Uterus (tissue), 4 donors: ENCODE data around the gene STX18. TPM values are rescaled to one million over a fixed set of nuclear protein-coding genes. Genes with fewer than 3 reads are reported as not detected.

ENCODE experiments used
- DNase-seq, 2 donors: peaks; one replicate each; pipeline ENCODE4 v3.0.0-alpha.2; 2019 to 2020
- H3K27ac ChIP-seq, 2 donors: fragments of 200-600 bp; sonication (generic); 1 replicate in 1 of 2; 2 replicates in 1 of 2; pipeline ENCODE4 v1.5.1; 2016 to 2018
- H3K27me3 ChIP-seq, 2 donors: fragments of 200-600 bp; sonication (generic); one replicate each; pipeline ENCODE4 v1.5.1; 2018 to 2019; ENCODE audit warnings: control low read depth in 1 of 2
- H3K36me3 ChIP-seq, 2 donors: fragments of 200-600 bp; sonication (generic); one replicate each; pipeline ENCODE4 v1.5.1; 2019; ENCODE audit warnings: control low read depth in 1 of 2
- H3K4me1 ChIP-seq, 2 donors: fragments of 200-600 bp; sonication (generic); one replicate each; pipeline ENCODE4 v1.5.1; 2018 to 2019; ENCODE audit warnings: control low read depth in 1 of 2
- H3K4me3 ChIP-seq, 2 donors: fragments of 200-600 bp; sonication (generic); 1 replicate in 1 of 2; 2 replicates in 1 of 2; pipeline ENCODE4 v1.5.1; 2018 to 2019; ENCODE audit warnings: mild to moderate bottlenecking in 1 of 2
- H3K9me3 ChIP-seq, 2 donors: fragments of 200-600 bp; sonication (generic); one replicate each; pipeline ENCODE4 v1.5.1; 2019; ENCODE audit warnings: control low read depth in 1 of 2
- CTCF ChIP-seq, 4 experiments: fragments of 200-600 bp in 2 of 4; fragments of 450-650 bp in 2 of 4; sonication (generic) in 2 of 4; IDR thresholded peaks; one replicate each; pipeline ENCODE4 v1.5.1; 2016 to 2019; ENCODE audit warnings: antibody characterized with exemption in 4 of 4, mild to moderate bottlenecking in 2 of 4, moderate library complexity in 1 of 4
- POLR2A ChIP-seq, 2 donors: fragments of 450-650 bp; IDR thresholded peaks; one replicate each; pipeline ENCODE4 v1.6.1; 2016; ENCODE audit warnings: antibody characterized with exemption in 2 of 2, mild to moderate bottlenecking in 1 of 2, moderate library complexity in 1 of 2
- intact Hi-C: fragments of 100-400 bp; cut with DNase I; formaldehyde crosslinking; loops from one replicate; pipeline ENCODE4 v1.15.1; 2023; ENCODE audit warnings: low total_unique reads
- total RNA-seq, 4 donors: library from RNA; depleted of rRNA in 3 of 4; stranded (reverse); fragments of >200 nt in 3 of 4; gene quantifications; one replicate each; pipeline versions ENCODE4 v1.1.0 to v1.2.4, GENCODE V29; 2014 to 2023
- donor health status: DM: yes; HTN: yes; CAD: no.

Gene STX18
- total RNA-seq, 4 donors from 2014 or later, result 6.4 to 62.5 (median 28.9) TPM

- Histone ChIP-seq H3K27me3 (no peaks in the 10 kb centered on the region), H3K27ac (no peak overlapping the region), H3K4me1 (no peaks in the 10 kb centered on the region), H3K4me3 (no peak overlapping the region), H3K36me3 (no peaks in the 10 kb centered on the region), H3K9me3 (no peaks in the 10 kb centered on the region)
- DNase-seq, result no peak
- TF ChIP-seq CTCF (IDR thresholded peaks at IDR 0.05), result no peak
- no peak for TF ChIP-seq POLR2A (IDR thresholded peaks at IDR 0.05)
- intact Hi-C loops, result no loop called here
Observed at GRCh38 chr4:4415806-4416805, 125.7 kb downstream of the STX18 start.

GRCh38 chr4:4415107-4415805, 126.6 kb downstream of the STX18 start:
- Histone ChIP-seq H3K9me3 (no peaks in the 10 kb centered on the region), H3K36me3 (no peaks in the 10 kb centered on the region), H3K4me1 (no peaks in the 10 kb centered on the region), H3K27me3 (no peaks in the 10 kb centered on the region), H3K4me3 (no peak overlapping the region), H3K27ac (no peak overlapping the region)
- TF ChIP-seq POLR2A (IDR thresholded peaks at IDR 0.05), result no peak
- no peak for TF ChIP-seq CTCF (IDR thresholded peaks at IDR 0.05)
- intact Hi-C loops, result no loop called here
- DNase-seq, result no peak

GRCh38 chr4:4413806-4414205, 128.0 kb downstream of the STX18 start:
- Histone ChIP-seq H3K4me3 (no peak overlapping the region), H3K4me1 (no peaks in the 10 kb centered on the region), H3K27ac (no peak overlapping the region), H3K27me3 (no peaks in the 10 kb centered on the region), H3K9me3 (no peaks in the 10 kb centered on the region), H3K36me3 (no peaks in the 10 kb centered on the region)
- intact Hi-C loops, result no loop called here
- TF ChIP-seq POLR2A (IDR thresholded peaks at IDR 0.05) (no peak), CTCF (IDR thresholded peaks at IDR 0.05) (no peak)
- no peak for DNase-seq

GRCh38 chr4:4413373-4413725, 128.5 kb downstream of the STX18 start:
- Histone ChIP-seq H3K27ac (no peak overlapping the region), H3K4me1 (no peaks in the 10 kb centered on the region), H3K27me3 (no peaks in the 10 kb centered on the region), H3K9me3 (no peaks in the 10 kb centered on the region), H3K4me3 (no peak overlapping the region), H3K36me3 (no peaks in the 10 kb centered on the region)
- DNase-seq, result no peak
- no peak for TF ChIP-seq CTCF (IDR thresholded peaks at IDR 0.05)
- TF ChIP-seq POLR2A (IDR thresholded peaks at IDR 0.05), result no peak
- intact Hi-C loops, result no loop called here
